Measurements from ENCODE around the gene C10orf90. TPM values are rescaled to one million over a fixed set of nuclear protein-coding genes. Genes with fewer than 3 reads are reported as not detected.

Gene C10orf90, protein sequence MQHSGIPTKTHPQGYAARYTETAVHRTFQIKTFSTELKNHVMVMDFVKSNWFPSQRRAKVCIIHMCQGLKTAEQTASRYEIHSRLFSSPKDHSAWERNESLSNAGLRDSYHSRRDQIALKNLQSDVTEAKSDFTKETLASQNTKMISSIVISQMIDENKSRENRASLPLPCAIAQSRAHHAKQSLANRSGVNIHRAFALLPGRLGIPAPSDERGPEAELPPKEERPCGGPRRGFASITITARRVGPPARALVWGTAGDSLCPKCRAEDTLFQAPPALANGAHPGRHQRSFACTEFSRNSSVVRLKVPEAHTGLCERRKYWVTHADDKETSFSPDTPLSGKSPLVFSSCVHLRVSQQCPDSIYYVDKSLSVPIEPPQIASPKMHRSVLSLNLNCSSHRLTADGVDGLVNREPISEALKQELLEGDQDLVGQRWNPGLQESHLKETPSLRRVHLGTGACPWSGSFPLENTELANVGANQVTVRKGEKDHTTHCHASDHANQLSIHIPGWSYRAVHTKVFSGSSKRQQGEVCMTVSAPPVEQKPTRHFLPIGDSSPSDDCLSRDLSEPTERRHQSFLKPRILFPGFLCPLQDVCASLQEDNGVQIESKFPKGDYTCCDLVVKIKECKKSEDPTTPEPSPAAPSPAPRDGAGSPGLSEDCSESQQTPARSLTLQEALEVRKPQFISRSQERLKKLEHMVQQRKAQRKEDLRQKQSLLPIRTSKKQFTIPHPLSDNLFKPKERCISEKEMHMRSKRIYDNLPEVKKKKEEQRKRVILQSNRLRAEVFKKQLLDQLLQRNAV
- total RNA-seq (1 to 10 TPM; 1.7 to 3.4 TPM), polyA plus RNA-seq (ENCODE audit: insufficient read length in 2 of 2) (1 to 10 TPM; 3.0 to 3.4 TPM)
- long read RNA-seq, donor 1, result 0 reads
- long read RNA-seq, donor 2, result 0 reads
- long read RNA-seq, donor 3, partial matches to known transcripts, result 0 of 1 reads
- long read RNA-seq, donor 3, other reads (novel, unspliced or antisense), result 0 of 1 reads
- long read RNA-seq, donor 4, partial matches to known transcripts, result 0 of 4 reads
- long read RNA-seq, donor 4, other reads (novel, unspliced or antisense), result 0 of 4 reads

DNA sequence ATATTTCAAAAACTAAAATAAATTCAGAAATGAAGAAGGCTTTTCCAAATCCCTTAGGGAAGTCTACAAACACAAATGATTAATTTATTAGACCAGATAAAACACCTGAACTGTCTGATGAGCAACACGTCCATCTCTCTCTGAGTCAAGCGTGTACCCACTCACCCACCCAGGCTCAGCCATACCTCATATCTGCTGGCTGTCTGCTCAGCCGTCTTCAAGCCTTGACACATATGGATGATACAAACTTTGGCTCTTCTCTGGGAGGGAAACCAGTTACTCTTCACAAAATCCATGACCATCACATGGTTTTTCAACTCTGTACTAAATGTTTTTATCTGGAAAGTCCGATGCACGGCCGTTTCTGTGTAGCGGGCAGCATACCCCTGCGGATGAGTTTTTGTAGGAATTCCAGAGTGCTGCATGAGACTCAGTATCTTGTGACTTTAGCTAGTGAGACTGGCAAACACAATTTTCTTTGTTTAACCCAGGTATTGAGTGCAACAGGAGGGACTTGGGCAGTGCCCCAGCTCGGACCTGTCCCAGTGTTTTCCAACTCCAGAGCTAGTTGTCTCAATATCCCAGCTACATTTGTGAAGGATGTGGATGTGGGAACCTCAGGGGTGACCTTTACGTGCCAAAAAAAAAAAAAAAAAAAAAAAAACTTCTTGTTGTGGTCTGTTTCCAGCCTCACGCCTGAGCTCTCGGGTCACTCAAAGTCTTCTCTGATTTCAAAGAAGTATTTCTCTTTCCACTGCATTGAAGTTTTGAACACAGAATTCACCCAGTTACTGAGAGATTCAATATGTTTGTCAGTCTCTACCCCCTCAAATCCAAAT lies at the start of gene C10orf90:
C10orf90 (minus strand) TSS at position 638 of the 839 bp plus-strand sequence; CDS start at position 425, 213 bp downstream.
- Histone ChIP-seq H3K4me3 (ENCODE audit: low read depth, low read length) (no peak within 1 kb of the TSS), H3K4me1 (ENCODE audit: control insufficient read depth, insufficient read depth, low read length) (peaks cover 14% of the 10 kb centered on the region), H3K27ac (ENCODE audit: low read depth, low read length) (peak within 1 kb of the TSS; percentile 43), H3K9me3 (ENCODE audit: control insufficient read depth, insufficient read depth, low read length) (no peaks in the 10 kb centered on the region), H3K36me3 (ENCODE audit: control insufficient read depth, insufficient read depth, low read length) (no peaks in the 10 kb centered on the region), H3K27me3 (ENCODE audit: control insufficient read depth, insufficient read depth, low read length) (no peaks in the 10 kb centered on the region)
- 57% methylated on average over 7 of the region's 12 CpGs for WGBS (ENCODE audit: insufficient coverage)
- no peak for DNase-seq (ENCODE audit: low read depth in 4 of 6, low spot score in 6 of 6)

DNA sequence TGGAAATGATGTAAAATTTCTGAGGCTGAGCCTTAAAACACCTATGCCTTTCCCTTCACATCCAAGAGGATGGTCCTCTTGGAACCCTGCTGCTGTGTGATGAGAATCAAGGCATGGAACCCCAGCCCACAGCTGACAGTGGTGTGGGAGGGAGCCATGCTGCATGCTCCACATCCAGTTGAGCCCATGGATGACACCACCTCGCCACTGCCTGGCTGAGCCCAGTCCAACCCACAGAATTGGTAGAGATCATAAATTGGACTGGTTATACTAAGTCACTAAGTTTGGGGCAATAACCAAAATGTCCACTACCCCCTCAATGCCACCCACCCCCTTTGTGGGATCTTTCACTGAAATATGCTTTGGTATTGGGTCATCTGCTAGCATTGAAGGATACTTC lies 45.9 kb upstream of the C10orf90 start:
- WGBS (ENCODE audit: insufficient coverage), result no CpG with 5 or more reads among the region's 1 CpG
- no peaks in the 10 kb centered on the region for H3K9me3 ChIP-seq (ENCODE audit: control insufficient read depth, insufficient read depth, low read length)
- H3K4me1 ChIP-seq (ENCODE audit: control insufficient read depth, insufficient read depth, low read length), result no peaks in the 10 kb centered on the region
- H3K27me3 ChIP-seq (ENCODE audit: control insufficient read depth, insufficient read depth, low read length), result no peaks in the 10 kb centered on the region
- H3K4me3 ChIP-seq (ENCODE audit: low read depth, low read length), result no peak overlapping the region
- H3K36me3 ChIP-seq (ENCODE audit: control insufficient read depth, insufficient read depth, low read length), result no peaks in the 10 kb centered on the region
- H3K27ac ChIP-seq (ENCODE audit: low read depth, low read length), result no peak overlapping the region
- no peak for DNase-seq (ENCODE audit: low read depth in 4 of 6, low spot score in 6 of 6)

DNA sequence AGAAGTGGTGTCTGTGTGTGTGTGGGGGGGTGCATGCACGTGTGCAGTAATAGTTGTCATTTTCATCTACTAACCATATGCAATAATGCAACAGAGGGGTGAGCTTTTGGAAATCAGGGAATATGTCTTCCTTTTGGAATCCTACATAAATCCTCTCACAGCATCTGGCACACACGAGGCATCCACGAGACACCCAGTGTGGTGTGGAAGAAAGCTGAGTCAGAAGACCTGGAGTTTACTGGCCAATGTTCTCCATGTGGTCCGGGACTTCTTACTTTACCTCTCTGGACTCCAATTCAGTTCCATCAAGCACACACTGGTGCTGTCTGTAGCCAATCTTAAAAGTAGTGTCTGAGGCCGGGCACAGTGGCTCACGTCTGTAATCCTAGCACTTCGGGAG lies 43.1 kb upstream of the C10orf90 start:
- DNase-seq (ENCODE audit: low read depth in 4 of 6, low spot score in 6 of 6), result no peak
- Histone ChIP-seq H3K4me3 (ENCODE audit: low read depth, low read length) (no peak overlapping the region), H3K27me3 (ENCODE audit: control insufficient read depth, insufficient read depth, low read length) (no peaks in the 10 kb centered on the region), H3K4me1 (ENCODE audit: control insufficient read depth, insufficient read depth, low read length) (no peaks in the 10 kb centered on the region), H3K27ac (ENCODE audit: low read depth, low read length) (no peak overlapping the region), H3K9me3 (ENCODE audit: control insufficient read depth, insufficient read depth, low read length) (peaks cover 2% of the 10 kb centered on the region), H3K36me3 (ENCODE audit: control insufficient read depth, insufficient read depth, low read length) (no peaks in the 10 kb centered on the region)
- WGBS (ENCODE audit: insufficient coverage), result 100% methylated on average over 2 of the region's 7 CpGs

DNA sequence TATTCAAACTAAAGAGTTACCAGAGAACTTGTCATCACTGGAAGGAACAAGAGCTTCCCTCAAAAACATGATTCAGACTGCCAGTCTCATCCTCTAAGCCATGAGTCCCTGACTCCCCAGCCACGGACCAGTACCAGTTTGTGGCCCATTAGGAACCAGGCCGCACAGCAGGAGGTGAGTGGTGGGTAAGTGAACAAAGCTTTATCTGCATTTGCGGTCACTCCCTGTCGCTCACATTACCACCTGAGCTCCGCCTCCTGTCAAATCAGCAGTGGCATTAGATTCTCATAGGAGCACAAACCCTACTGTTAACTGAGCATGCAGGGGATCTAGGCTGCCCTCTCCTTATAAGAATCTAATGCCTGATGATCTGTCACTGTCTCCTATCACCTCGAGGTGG lies 42.2 kb upstream of the C10orf90 start:
- no peaks in the 10 kb centered on the region for H3K27me3 ChIP-seq (ENCODE audit: control insufficient read depth, insufficient read depth, low read length)
- H3K4me3 ChIP-seq (ENCODE audit: low read depth, low read length), result no peak overlapping the region
- H3K36me3 ChIP-seq (ENCODE audit: control insufficient read depth, insufficient read depth, low read length), result no peaks in the 10 kb centered on the region
- H3K4me1 ChIP-seq (ENCODE audit: control insufficient read depth, insufficient read depth, low read length), result no peaks in the 10 kb centered on the region
- DNase-seq (ENCODE audit: low read depth in 4 of 6, low spot score in 6 of 6), result no peak
- H3K9me3 ChIP-seq (ENCODE audit: control insufficient read depth, insufficient read depth, low read length), result peaks cover 2% of the 10 kb centered on the region
- 100% methylated on average over 3 of the region's 6 CpGs for WGBS (ENCODE audit: insufficient coverage)
- no peak overlapping the region for H3K27ac ChIP-seq (ENCODE audit: low read depth, low read length)

DNA sequence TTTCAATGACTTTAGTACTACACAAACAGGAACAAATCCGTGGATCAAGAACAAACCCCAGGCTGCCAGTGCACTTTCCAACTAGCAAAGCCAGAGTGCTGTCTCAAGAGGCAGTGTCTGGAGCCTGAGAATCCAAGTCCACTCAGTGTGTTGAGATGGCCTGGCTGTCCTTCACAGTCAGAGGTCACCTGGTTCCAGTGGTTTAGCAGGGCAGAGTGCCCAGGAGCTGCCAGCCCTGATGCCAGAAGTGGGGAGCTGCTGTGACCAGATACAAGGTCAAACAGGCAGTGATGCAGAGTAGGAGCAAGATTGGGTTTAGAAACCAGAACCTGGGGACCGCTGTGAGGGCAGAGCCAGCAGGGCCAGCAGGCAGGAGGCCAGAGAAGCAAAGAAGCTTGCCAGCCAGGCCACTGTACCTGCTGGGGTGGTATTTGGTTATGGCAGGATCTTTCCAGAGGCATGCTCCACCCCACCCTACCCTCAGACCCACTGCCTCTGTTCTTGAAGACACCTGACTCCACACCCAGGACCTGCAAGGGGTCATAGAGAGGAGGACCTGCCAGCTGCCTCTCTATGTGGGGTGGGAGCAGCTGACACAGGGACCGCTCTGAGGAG lies 35.6 kb upstream of the C10orf90 start:
- peaks cover 2% of the 10 kb centered on the region for H3K9me3 ChIP-seq (ENCODE audit: control insufficient read depth, insufficient read depth, low read length)
- no peak for DNase-seq (ENCODE audit: low read depth in 4 of 6, low spot score in 6 of 6)
- WGBS (ENCODE audit: insufficient coverage), result 75% methylated on average over 2 of the region's 3 CpGs
- H3K4me3 ChIP-seq (ENCODE audit: low read depth, low read length), result no peak overlapping the region
- no peaks in the 10 kb centered on the region for H3K4me1 ChIP-seq (ENCODE audit: control insufficient read depth, insufficient read depth, low read length)
- no peaks in the 10 kb centered on the region for H3K36me3 ChIP-seq (ENCODE audit: control insufficient read depth, insufficient read depth, low read length)
- H3K27ac ChIP-seq (ENCODE audit: low read depth, low read length), result no peak overlapping the region
- H3K27me3 ChIP-seq (ENCODE audit: control insufficient read depth, insufficient read depth, low read length), result no peaks in the 10 kb centered on the region

DNA sequence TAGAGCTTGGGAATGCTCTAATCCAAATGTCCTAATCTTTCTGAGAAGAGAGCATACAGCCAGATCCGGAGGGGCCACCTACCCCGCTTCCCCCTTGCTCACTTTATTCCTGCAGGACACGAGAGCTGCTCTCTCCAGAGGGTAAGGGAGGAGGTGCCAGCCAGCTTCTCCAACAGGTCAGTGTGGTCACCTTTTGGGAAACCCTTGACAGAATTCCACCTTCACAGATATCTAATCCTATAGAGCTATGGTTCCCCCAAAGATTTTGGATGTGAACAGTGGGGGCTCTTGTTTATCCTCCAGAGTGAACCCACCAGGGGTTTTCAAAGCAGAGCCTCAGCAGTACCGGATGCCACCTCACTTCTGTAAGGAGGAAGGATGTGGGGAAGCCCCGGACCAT lies 34.6 kb upstream of the C10orf90 start:
- DNase-seq (ENCODE audit: low read depth in 4 of 6, low spot score in 6 of 6), result no peak
- Histone ChIP-seq H3K9me3 (ENCODE audit: control insufficient read depth, insufficient read depth, low read length) (no peaks in the 10 kb centered on the region), H3K4me1 (ENCODE audit: control insufficient read depth, insufficient read depth, low read length) (no peaks in the 10 kb centered on the region), H3K4me3 (ENCODE audit: low read depth, low read length) (no peak overlapping the region), H3K27me3 (ENCODE audit: control insufficient read depth, insufficient read depth, low read length) (no peaks in the 10 kb centered on the region), H3K27ac (ENCODE audit: low read depth, low read length) (no peak overlapping the region), H3K36me3 (ENCODE audit: control insufficient read depth, insufficient read depth, low read length) (no peaks in the 10 kb centered on the region)
- WGBS (ENCODE audit: insufficient coverage), result 50% methylated on average over 2 of the region's 5 CpGs

DNA sequence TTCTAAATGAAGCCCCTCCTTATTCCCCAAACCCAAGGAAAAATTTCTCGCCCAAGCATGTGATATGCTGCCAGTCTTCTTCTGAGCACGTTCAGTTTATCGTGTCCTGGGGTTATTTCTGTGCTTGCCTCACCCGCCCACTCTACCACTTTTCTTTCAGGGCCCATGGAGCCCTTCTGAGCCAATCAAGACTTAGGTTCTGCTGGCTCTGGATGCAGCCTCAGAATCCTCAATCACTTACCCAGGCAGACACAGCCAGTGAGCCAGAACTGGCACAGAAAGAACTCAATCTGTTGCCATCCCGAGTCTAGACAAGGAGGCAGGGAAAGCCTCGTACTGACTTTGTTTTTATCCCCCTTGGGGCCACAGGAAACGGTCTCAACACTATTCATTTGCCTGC lies 34.2 kb upstream of the C10orf90 start:
- H3K9me3 ChIP-seq (ENCODE audit: control insufficient read depth, insufficient read depth, low read length), result no peaks in the 10 kb centered on the region
- H3K4me3 ChIP-seq (ENCODE audit: low read depth, low read length), result no peak overlapping the region
- H3K27me3 ChIP-seq (ENCODE audit: control insufficient read depth, insufficient read depth, low read length), result no peaks in the 10 kb centered on the region
- no peaks in the 10 kb centered on the region for H3K36me3 ChIP-seq (ENCODE audit: control insufficient read depth, insufficient read depth, low read length)
- DNase-seq (ENCODE audit: low read depth in 4 of 6, low spot score in 6 of 6), result peak in 1 of 6 donors; percentile 37
- H3K4me1 ChIP-seq (ENCODE audit: control insufficient read depth, insufficient read depth, low read length), result no peaks in the 10 kb centered on the region
- no peak overlapping the region for H3K27ac ChIP-seq (ENCODE audit: low read depth, low read length)
- WGBS (ENCODE audit: insufficient coverage), result 75% methylated on average over 5 of the region's 7 CpGs

DNA sequence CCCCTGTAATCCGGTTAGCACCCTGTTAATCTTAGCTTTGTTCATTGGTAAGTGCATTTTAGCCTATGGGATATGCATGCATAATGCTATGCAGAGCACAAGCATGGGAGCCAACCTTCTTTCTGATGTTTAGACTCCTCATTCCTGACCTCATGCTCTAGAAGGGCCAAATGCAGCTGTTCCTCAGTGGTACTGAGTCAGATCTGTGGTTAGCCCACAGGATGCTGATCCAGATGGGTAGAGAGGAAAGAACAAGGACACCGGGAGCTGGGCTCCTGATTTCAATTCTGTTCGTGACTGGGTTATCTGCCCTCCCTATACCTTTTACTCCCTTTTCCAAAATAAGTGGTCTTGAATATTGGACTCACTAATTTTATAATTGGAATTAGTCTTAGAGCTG lies 31.7 kb upstream of the C10orf90 start:
- H3K27ac ChIP-seq (ENCODE audit: low read depth, low read length), result no peak overlapping the region
- no peaks in the 10 kb centered on the region for H3K4me1 ChIP-seq (ENCODE audit: control insufficient read depth, insufficient read depth, low read length)
- no peak for DNase-seq (ENCODE audit: low read depth in 4 of 6, low spot score in 6 of 6)
- no peaks in the 10 kb centered on the region for H3K36me3 ChIP-seq (ENCODE audit: control insufficient read depth, insufficient read depth, low read length)
- no peak overlapping the region for H3K4me3 ChIP-seq (ENCODE audit: low read depth, low read length)
- no peaks in the 10 kb centered on the region for H3K27me3 ChIP-seq (ENCODE audit: control insufficient read depth, insufficient read depth, low read length)
- WGBS (ENCODE audit: insufficient coverage), result no CpG with 5 or more reads among the region's 3 CpGs
- no peaks in the 10 kb centered on the region for H3K9me3 ChIP-seq (ENCODE audit: control insufficient read depth, insufficient read depth, low read length)

DNA sequence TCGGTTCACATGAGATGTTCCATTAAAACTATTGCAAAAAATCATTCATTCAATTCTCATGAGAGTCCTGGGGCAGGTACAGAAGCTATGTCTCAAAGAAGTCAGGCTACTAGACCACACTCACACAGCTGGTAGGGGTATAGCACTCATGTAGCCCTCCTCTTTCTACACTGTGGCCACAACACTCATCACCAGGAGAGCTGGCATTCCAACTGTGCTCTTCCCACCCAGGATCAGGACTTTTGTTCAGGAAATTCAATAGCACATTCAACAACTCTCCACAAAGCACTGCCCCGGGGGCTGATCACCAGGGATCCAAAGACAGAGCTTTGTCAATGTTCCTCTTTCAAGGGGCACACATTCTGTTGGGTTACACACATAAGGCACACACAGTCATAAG lies 31.0 kb upstream of the C10orf90 start:
- H3K4me1 ChIP-seq (ENCODE audit: control insufficient read depth, insufficient read depth, low read length), result no peaks in the 10 kb centered on the region
- H3K4me3 ChIP-seq (ENCODE audit: low read depth, low read length), result no peak overlapping the region
- H3K27ac ChIP-seq (ENCODE audit: low read depth, low read length), result no peak overlapping the region
- no peak for DNase-seq (ENCODE audit: low read depth in 4 of 6, low spot score in 6 of 6)
- H3K36me3 ChIP-seq (ENCODE audit: control insufficient read depth, insufficient read depth, low read length), result no peaks in the 10 kb centered on the region
- 72% methylated on average over 2 of the region's 2 CpGs for WGBS (ENCODE audit: insufficient coverage)
- no peaks in the 10 kb centered on the region for H3K27me3 ChIP-seq (ENCODE audit: control insufficient read depth, insufficient read depth, low read length)
- H3K9me3 ChIP-seq (ENCODE audit: control insufficient read depth, insufficient read depth, low read length), result no peaks in the 10 kb centered on the region
